ENCODE measurements around the gene COPZ2. TPM values are rescaled to one million over a fixed set of nuclear protein-coding genes. Genes with fewer than 3 reads are reported as not detected.
"Not testable (repeated sequence)": the region's sequence is repeated elsewhere in the genome, so short reads cannot be mapped to it uniquely, and the experiment has no call there.

Gene COPZ2
- total RNA-seq, 1 donor from 2014 or later, result not detected

DNA sequence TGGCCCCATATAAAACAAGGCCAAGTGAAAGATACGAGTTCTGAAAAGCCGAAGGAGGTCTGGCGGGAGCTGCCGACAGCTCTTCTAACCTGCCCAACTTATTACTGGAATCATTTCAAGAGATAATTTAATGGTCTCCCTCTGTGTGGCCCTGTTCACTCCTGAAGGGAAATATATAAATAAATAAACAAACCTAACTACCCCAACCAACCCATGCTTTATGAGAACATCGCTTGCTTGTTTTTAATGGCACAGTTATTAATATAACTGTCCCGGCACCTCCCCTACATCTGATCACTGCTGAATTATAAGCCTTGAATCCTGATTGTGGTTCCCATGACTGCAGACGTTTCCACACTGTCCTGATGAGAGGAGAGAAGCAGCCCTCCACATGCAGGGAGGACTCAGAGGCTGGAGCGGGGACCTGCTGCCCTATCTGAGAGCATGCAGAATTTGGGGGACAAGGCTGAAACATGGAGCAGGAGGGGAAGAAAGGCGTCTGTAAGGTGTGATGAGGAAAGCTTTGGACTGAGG, 44.5 kb downstream of the COPZ2 start:
- Mint-ChIP-seq H3K27ac (ENCODE audit: unreplicated experiment) (peak overlapping the region; percentile 88), H3K4me1 (ENCODE audit: low read depth, unreplicated experiment) (peaks cover 64% of the 10 kb centered on the region), H3K9me3 (ENCODE audit: unreplicated experiment) (peaks cover 28% of the 10 kb centered on the region), H3K36me3 (ENCODE audit: unreplicated experiment) (no peaks in the 10 kb centered on the region), H3K4me3 (ENCODE audit: unreplicated experiment) (peak overlapping the region; percentile 47), H3K27me3 (ENCODE audit: unreplicated experiment) (peaks cover 12% of the 10 kb centered on the region)
- DNase-seq, result no peak
- TF ChIP-seq, protein P1, sequence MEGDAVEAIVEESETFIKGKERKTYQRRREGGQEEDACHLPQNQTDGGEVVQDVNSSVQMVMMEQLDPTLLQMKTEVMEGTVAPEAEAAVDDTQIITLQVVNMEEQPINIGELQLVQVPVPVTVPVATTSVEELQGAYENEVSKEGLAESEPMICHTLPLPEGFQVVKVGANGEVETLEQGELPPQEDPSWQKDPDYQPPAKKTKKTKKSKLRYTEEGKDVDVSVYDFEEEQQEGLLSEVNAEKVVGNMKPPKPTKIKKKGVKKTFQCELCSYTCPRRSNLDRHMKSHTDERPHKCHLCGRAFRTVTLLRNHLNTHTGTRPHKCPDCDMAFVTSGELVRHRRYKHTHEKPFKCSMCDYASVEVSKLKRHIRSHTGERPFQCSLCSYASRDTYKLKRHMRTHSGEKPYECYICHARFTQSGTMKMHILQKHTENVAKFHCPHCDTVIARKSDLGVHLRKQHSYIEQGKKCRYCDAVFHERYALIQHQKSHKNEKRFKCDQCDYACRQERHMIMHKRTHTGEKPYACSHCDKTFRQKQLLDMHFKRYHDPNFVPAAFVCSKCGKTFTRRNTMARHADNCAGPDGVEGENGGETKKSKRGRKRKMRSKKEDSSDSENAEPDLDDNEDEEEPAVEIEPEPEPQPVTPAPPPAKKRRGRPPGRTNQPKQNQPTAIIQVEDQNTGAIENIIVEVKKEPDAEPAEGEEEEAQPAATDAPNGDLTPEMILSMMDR (IDR thresholded peaks at IDR 0.05; ENCODE audit: partially characterized antibody, unreplicated experiment), result no peak

DNA sequence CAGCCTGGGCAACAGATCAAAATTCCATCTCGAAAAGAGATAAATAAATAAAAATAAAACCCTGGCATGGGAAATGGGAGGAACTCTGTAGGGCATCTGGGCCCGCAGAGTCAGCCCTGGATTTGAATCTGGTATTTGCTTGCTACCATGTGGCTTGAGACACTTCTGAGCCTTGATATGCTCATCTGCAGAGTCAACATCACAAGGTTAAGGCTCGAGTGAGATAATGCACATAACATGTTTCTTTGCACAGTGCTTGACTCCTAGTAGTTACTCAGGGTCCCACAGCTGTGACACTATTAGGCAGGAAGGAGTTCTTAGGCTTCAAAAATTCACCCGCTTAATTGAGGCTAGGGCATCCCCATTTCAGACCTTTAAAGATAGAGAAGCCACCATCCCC, 45.4 kb downstream of the COPZ2 start:
- Mint-ChIP-seq H3K27ac (ENCODE audit: unreplicated experiment) (peak overlapping the region; percentile 99), H3K4me1 (ENCODE audit: low read depth, unreplicated experiment) (peaks cover 65% of the 10 kb centered on the region), H3K27me3 (ENCODE audit: unreplicated experiment) (peaks cover 12% of the 10 kb centered on the region), H3K9me3 (ENCODE audit: unreplicated experiment) (peaks cover 28% of the 10 kb centered on the region), H3K36me3 (ENCODE audit: unreplicated experiment) (no peaks in the 10 kb centered on the region), H3K4me3 (ENCODE audit: unreplicated experiment) (peak overlapping the region; percentile 42)
- TF ChIP-seq, protein P1 (IDR thresholded peaks at IDR 0.05; ENCODE audit: partially characterized antibody, unreplicated experiment), result no peak
- no peak for DNase-seq

DNA sequence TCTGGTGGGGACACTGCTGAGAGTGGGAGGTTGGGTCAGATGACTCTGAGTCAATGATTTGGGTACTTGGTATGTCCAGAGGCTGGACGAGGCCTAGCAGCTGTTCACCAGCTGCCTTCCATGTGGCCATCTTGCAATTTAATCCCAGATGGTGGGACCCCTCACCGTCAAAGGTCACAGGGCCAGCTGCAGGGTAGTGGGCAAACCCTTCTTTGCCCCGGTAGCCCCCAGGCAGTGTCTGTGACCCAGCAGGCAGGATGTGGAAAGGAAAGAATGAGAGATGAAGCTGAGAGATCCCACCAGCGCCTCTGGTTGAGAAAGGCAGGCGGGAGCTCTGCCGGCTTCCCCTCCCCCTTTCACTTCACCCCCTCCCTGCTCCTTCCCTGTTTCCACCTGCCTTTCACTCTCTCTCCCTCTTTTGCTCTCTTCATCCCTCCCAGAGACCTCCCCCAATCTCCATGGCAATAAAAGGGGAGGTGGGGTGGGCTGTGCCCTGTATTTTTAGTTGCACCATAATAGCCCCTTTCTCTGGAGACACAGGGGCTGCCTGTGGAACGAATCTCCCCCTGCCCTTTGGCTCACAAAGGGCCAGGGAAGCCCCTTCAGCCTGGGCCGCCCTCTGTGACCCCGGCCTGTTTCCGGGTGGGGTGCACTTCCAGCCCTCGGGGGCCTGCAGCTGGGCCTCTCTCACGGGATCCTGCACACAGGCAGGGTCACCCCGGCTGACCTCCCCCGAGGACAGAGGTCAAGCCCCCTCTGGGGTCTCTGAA, 46.5 kb downstream of the COPZ2 start:
- peaks cover 12% of the 10 kb centered on the region for H3K27me3 Mint-ChIP-seq (ENCODE audit: unreplicated experiment)
- TF ChIP-seq, protein P1 (IDR thresholded peaks at IDR 0.05; ENCODE audit: partially characterized antibody, unreplicated experiment), result no peak
- H3K4me3 Mint-ChIP-seq (ENCODE audit: unreplicated experiment), result peak overlapping the region; percentile 50
- H3K9me3 Mint-ChIP-seq (ENCODE audit: unreplicated experiment), result peaks cover 28% of the 10 kb centered on the region
- no peaks in the 10 kb centered on the region for H3K36me3 Mint-ChIP-seq (ENCODE audit: unreplicated experiment)
- H3K4me1 Mint-ChIP-seq (ENCODE audit: low read depth, unreplicated experiment), result peaks cover 61% of the 10 kb centered on the region
- DNase-seq, result peak; percentile 76
- peak overlapping the region; percentile 99 for H3K27ac Mint-ChIP-seq (ENCODE audit: unreplicated experiment)

DNA sequence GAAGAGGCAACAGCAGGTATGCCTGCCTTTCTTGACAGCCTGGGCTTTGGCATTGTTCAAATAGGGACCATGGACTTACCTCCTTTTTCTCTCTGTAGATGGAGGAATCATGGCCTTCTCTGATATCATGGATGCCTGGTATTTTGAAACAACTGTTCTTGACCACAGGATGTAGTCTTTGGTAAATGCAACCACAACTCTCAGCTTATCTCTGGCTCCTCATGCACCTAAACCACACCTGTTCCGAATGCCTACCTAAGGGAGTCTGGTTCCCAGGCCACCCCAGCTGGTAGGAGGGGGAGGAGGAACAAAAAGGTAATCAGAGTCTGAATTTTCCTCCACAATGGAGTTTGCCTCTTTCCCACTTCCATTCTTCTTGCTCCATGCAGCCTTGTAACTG, 47.9 kb downstream of the COPZ2 start:
- Mint-ChIP-seq H3K36me3 (ENCODE audit: unreplicated experiment) (no peaks in the 10 kb centered on the region), H3K27ac (ENCODE audit: unreplicated experiment) (peak overlapping the region; percentile 99), H3K4me1 (ENCODE audit: low read depth, unreplicated experiment) (peaks cover 54% of the 10 kb centered on the region), H3K27me3 (ENCODE audit: unreplicated experiment) (peaks cover 13% of the 10 kb centered on the region), H3K4me3 (ENCODE audit: unreplicated experiment) (no peak overlapping the region), H3K9me3 (ENCODE audit: unreplicated experiment) (peaks cover 24% of the 10 kb centered on the region)
- TF ChIP-seq, protein P1 (IDR thresholded peaks at IDR 0.05; ENCODE audit: partially characterized antibody, unreplicated experiment), result no peak
- no peak for DNase-seq

DNA sequence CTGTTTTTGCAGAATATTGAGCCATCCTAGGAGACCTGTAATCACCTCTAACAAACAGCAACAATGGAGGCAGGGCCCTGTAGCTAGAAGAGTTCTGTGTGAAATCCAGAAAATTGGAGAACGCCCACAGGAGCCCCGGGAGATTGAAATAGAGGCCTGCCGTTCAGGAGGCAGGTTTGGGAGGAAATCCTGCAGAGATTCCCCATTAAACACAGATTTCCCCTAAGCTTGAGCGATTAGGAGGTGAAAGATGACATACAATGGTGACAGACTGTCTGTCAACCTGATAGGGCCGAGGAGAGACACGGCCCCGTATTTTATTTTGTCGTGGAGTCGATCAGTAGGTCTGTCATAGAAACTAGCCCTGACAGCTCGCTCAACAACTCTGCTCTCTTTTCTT, 48.4 kb downstream of the COPZ2 start:
- H3K4me3 Mint-ChIP-seq (ENCODE audit: unreplicated experiment), result peak overlapping the region; percentile 10
- H3K27me3 Mint-ChIP-seq (ENCODE audit: unreplicated experiment), result peaks cover 13% of the 10 kb centered on the region
- TF ChIP-seq, protein P1 (IDR thresholded peaks at IDR 0.05; ENCODE audit: partially characterized antibody, unreplicated experiment), result no peak
- no peaks in the 10 kb centered on the region for H3K36me3 Mint-ChIP-seq (ENCODE audit: unreplicated experiment)
- no peak for DNase-seq
- peaks cover 50% of the 10 kb centered on the region for H3K4me1 Mint-ChIP-seq (ENCODE audit: low read depth, unreplicated experiment)
- peak overlapping the region; percentile 99 for H3K27ac Mint-ChIP-seq (ENCODE audit: unreplicated experiment)
- H3K9me3 Mint-ChIP-seq (ENCODE audit: unreplicated experiment), result peaks cover 24% of the 10 kb centered on the region

DNA sequence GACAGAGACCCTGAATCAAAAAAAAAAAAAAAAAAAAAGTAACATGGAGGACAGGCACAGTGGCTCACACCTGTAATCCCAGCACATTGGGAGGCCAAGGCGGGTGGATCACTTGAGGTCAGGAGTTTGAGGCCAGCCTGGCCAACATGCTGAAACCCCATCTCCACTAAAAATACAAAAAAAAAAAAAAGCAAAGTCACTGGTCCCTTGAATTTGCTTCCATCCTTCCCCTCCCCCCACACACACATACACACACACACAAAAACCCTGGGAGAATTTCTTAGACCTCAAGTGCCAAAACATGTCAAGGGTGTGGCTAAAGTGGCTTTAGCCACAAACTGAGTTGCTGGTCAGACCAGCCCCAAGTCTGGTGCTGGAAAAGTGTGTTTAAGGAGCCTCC, 49.2 kb downstream of the COPZ2 start:
- not testable (repeated sequence) for H3K36me3 Mint-ChIP-seq (ENCODE audit: unreplicated experiment); H3K4me3 Mint-ChIP-seq (ENCODE audit: unreplicated experiment)

More for the DNA sequence above, 49.2 kb downstream of the COPZ2 start:
- not testable (repeated sequence) for DNase-seq
- Mint-ChIP-seq H3K27me3 (ENCODE audit: unreplicated experiment) (peaks cover 13% of the 10 kb centered on the region), H3K9me3 (ENCODE audit: unreplicated experiment) (peaks cover 24% of the 10 kb centered on the region), H3K4me1 (ENCODE audit: low read depth, unreplicated experiment) (peaks cover 53% of the 10 kb centered on the region), H3K27ac (ENCODE audit: unreplicated experiment) (peak overlapping the region; percentile 23)
